OCI-LY1 (cell line): Measurements from ENCODE around the gene FOXD4L1.
"Not testable (repeated sequence)": the region's sequence is repeated elsewhere in the genome, so short reads cannot be mapped to it uniquely, and the experiment has no call there.

Experiments
- H2AFZ ChIP-seq: fragments of 200-600 bp; sonication (generic), shearing (Covaris generic); 2 replicates; pipeline ENCODE4 v1.6.0; 2014; ENCODE audit warnings: antibody characterized with exemption, mild to moderate bottlenecking, low read length
- H3F3A ChIP-seq: fragments of 200-600 bp; sonication (generic), shearing (Covaris generic); 2 replicates; pipeline ENCODE4 v1.6.0; 2014; ENCODE audit warnings: mild to moderate bottlenecking, antibody characterized with exemption, low read length, moderate library complexity; ENCODE audit not compliant: insufficient read depth
- H3K27ac ChIP-seq: fragments of 200-600 bp; sonication (generic); 2 replicates; pipeline ENCODE4 v1.5.1; 2014; ENCODE audit warnings: low read length, mixed run types, mild to moderate bottlenecking, low read depth; ENCODE audit not compliant: poor library complexity, severe bottlenecking
- H3K27me3 ChIP-seq: fragments of 200-600 bp; sonication (generic); 2 replicates; pipeline ENCODE4 v1.6.0; 2014; ENCODE audit warnings: antibody characterized with exemption, mild to moderate bottlenecking, low read length, moderate library complexity; ENCODE audit not compliant: insufficient read depth
- H3K36me3 ChIP-seq: fragments of 200-600 bp; sonication (generic); 2 replicates; pipeline ENCODE4 v1.6.1; 2014; ENCODE audit warnings: mild to moderate bottlenecking, antibody characterized with exemption, low read length, moderate library complexity, mixed read lengths; ENCODE audit not compliant: insufficient read depth
- H3K4me1 ChIP-seq: fragments of 200-600 bp; sonication (generic); 2 replicates; pipeline ENCODE4 v1.5.1; 2014; ENCODE audit warnings: mild to moderate bottlenecking, low read length, moderate library complexity; ENCODE audit not compliant: insufficient read depth, severe bottlenecking
- H3K4me2 ChIP-seq: fragments of 200-600 bp; sonication (generic), shearing (Covaris generic); 2 replicates; pipeline ENCODE4 v1.6.1; 2014; ENCODE audit warnings: low read length
- H3K4me3 ChIP-seq: fragments of 200-600 bp; sonication (generic); 2 replicates; pipeline ENCODE4 v1.5.1; 2014; ENCODE audit warnings: low read length, low read depth, mild to moderate bottlenecking, mixed read lengths; ENCODE audit not compliant: poor library complexity, severe bottlenecking
- H3K79me2 ChIP-seq: fragments of 200-600 bp; shearing (Covaris generic); 2 replicates; pipeline ENCODE4 v1.6.1; 2016; ENCODE audit warnings: mixed run types, low read length, mixed read lengths; ENCODE audit not compliant: insufficient read depth
- H3K9ac ChIP-seq: fragments of 200-600 bp; sonication (generic), shearing (Covaris generic); 2 replicates; pipeline ENCODE4 v1.6.1; 2014; ENCODE audit warnings: mild to moderate bottlenecking, low read length, mixed read lengths
- H3K9me2 ChIP-seq: fragments of 200-600 bp; sonication (generic), shearing (Covaris generic); 2 replicates; pipeline ENCODE4 v1.6.1; 2014; ENCODE audit warnings: low read depth, mild to moderate bottlenecking, low read length, mixed read lengths
- H3K9me3 ChIP-seq: fragments of 200-600 bp; shearing (Covaris generic); 2 replicates; pipeline ENCODE4 v1.6.1; 2014; ENCODE audit warnings: low read length, mixed read lengths
- H4K20me1 ChIP-seq: fragments of 200-600 bp; sonication (generic), shearing (Covaris generic); 2 replicates; pipeline ENCODE4 v1.6.0; 2016; ENCODE audit warnings: mild to moderate bottlenecking, low read length; ENCODE audit not compliant: insufficient read depth

FOXD4L1 gene

DNA sequence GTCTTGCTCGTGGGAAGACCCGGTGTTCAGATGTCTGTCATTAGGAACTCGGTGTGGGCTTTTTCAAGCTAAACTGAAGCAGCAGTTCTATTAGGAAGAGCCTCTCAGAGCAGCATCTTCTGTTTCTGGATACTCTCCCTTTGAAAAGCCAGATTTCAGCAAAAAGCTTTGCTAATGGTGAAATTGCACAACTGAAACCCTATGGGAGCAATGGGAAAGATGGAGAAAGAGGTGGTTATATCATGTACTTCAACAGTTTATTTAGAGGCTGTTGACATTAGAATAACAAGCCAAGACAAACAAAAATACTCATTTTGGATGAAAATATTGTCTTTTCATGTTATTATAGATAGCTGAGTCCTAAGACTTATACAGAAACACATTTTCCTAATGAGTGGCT is 30.4 kb downstream of the FOXD4L1 start:
- not testable (repeated sequence) for H3F3A ChIP-seq, H3K79me2 ChIP-seq, H3K4me1 ChIP-seq, H3K36me3 ChIP-seq, H3K9ac ChIP-seq, H3K27me3 ChIP-seq, H4K20me1 ChIP-seq, H3K27ac ChIP-seq, H3K4me3 ChIP-seq, H2AFZ ChIP-seq, H3K9me3 ChIP-seq, H3K9me2 ChIP-seq, H3K4me2 ChIP-seq

DNA sequence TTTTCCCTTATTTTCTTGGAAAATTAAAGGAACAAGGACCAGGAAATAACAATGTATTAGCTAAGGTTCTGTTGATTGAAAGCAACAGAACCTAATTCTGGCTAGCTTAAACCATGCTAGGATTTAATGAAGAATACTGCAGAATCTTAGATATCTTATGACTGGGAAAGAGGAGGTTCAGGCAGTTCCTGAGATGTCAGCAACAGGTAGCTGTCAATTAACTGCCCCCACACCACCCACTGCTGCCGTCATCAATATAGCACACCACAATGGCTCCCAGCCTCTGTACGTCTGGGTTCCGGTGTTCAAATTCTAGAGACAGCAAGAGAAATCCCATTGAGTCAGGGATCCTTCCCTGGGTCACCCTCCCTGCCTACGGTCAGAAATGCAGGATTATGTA is 34.5 kb downstream of the FOXD4L1 start:
- not testable (repeated sequence) for H2AFZ ChIP-seq, H3K4me2 ChIP-seq, H3K4me1 ChIP-seq, H3K79me2 ChIP-seq, H4K20me1 ChIP-seq, H3K4me3 ChIP-seq, H3F3A ChIP-seq, H3K9me3 ChIP-seq, H3K27me3 ChIP-seq, H3K36me3 ChIP-seq, H3K27ac ChIP-seq, H3K9me2 ChIP-seq, H3K9ac ChIP-seq

DNA sequence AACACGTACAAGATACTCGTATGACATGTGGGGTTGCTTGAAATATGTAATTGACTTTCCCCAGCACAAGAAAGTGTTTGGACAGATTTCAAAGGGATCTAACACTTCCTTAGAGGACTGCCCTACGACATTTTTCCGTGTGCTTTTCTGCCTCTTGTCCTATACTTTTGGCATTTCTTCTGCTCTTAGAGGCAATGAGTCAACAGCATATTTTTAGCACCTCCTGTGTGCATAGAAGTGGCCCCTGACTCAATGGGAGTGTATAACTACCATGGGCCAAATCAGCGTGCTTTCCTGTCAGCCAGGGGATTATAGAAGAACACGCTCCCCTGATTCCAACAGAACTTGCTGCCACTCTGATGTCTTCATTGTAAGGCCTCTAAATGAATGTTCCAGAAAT is 38.1 kb downstream of the FOXD4L1 start:
- H3K27ac ChIP-seq, H3K9me3 ChIP-seq, H3K9me2 ChIP-seq, H3K27me3 ChIP-seq, H3K4me2 ChIP-seq, H3K4me3 ChIP-seq, H3K4me1 ChIP-seq, H4K20me1 ChIP-seq, H2AFZ ChIP-seq, H3K36me3 ChIP-seq, H3K9ac ChIP-seq, H3K79me2 ChIP-seq, H3F3A ChIP-seq: not testable (repeated sequence)

DNA sequence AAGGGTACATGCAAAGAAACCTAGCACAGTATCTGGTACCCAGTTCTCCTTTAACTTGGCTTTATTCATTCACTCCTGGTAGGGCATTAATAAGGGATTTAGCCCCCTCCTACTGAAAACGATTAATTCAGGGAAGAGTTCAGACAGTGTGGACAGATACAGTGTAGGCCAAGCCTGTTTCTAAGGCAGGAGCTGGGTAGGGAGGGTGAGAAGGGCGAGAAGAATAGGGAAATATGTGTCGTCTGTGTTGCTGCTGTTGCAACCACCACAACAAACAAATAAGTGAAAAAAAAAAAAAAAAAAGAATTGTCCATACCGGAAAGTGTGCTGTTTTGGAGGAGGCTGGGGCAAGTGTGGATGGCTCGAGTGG is 42.4 kb downstream of the FOXD4L1 start:
- H3K27ac ChIP-seq, H3K9me2 ChIP-seq, H3K27me3 ChIP-seq, H2AFZ ChIP-seq, H4K20me1 ChIP-seq, H3K4me1 ChIP-seq, H3K36me3 ChIP-seq, H3F3A ChIP-seq, H3K9ac ChIP-seq, H3K4me2 ChIP-seq, H3K4me3 ChIP-seq, H3K79me2 ChIP-seq, H3K9me3 ChIP-seq: not testable (repeated sequence)

DNA sequence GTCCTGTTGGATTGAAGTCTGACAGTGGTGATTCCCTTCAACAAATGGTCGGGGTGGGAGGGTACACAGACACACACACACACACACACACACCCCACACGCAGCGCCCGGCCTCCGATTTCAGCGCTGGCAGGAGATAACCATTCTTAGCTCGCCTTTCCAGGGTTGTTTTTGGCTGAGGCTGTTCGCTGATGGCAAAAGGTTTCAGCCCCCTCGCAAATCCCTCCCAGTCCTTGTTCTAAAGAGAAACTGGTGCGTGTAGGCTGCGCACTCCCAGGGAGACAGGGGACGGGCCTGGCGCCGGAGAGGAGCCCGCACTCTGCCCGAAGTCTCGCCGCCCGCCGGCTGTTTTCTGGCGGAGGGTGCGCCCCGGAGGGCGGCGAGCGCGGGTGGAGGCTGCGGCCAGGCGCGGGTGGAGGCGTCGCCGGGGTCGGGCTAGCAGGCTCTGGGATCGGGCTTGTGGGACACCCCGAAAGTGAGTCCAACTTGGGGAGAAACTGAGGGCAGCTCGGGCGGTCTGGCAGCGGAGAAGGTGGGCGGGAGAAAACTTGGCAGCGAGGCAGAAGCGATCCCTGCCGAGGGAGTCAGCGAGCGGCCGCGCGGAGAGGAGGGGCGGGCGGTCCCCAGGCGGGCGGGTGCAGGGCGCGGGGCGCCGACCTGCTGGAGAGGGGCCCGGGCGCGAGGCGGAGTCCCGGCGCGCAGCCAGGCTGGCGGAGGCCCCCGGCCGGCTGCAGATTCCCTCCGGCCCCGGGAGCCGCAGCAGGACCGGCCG is 42.9 kb downstream of the FOXD4L1 start:
- not testable (repeated sequence) for H3F3A ChIP-seq, H3K9me2 ChIP-seq, H3K9ac ChIP-seq, H3K36me3 ChIP-seq, H3K9me3 ChIP-seq, H3K4me1 ChIP-seq, H2AFZ ChIP-seq, H3K4me3 ChIP-seq, H3K79me2 ChIP-seq, H3K4me2 ChIP-seq, H4K20me1 ChIP-seq, H3K27me3 ChIP-seq, H3K27ac ChIP-seq

DNA sequence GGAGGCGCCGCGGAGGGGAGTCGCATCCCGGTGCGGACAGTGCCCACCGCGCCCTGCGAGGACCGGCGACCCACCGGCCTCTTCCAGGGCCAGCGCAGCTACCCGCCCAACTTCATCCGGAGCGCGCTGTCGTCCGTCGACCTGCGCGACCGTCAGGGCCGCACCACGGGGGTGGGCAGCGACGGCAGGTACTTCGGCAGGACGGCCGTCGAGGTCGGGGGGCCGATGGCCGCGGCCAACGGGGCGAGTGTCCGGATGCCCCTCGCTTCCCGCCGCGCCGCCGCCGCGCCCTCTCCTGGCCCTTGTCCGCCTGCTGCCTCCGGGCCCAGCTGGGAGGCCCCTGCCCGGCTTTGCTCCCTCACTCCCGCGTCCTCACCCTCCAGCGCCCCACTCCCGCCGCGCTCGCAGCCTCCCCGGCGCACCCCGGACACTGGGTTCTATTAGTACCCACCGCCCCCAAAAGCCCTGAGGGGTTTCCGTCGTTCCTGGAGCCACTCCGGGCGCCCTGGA is 43.6 kb downstream of the FOXD4L1 start:
- not testable (repeated sequence) for H3K9me3 ChIP-seq, H3K9me2 ChIP-seq, H3K79me2 ChIP-seq, H3K9ac ChIP-seq, H3K36me3 ChIP-seq, H3K4me1 ChIP-seq, H3F3A ChIP-seq, H3K27me3 ChIP-seq, H3K4me2 ChIP-seq, H4K20me1 ChIP-seq, H3K27ac ChIP-seq, H2AFZ ChIP-seq, H3K4me3 ChIP-seq

DNA sequence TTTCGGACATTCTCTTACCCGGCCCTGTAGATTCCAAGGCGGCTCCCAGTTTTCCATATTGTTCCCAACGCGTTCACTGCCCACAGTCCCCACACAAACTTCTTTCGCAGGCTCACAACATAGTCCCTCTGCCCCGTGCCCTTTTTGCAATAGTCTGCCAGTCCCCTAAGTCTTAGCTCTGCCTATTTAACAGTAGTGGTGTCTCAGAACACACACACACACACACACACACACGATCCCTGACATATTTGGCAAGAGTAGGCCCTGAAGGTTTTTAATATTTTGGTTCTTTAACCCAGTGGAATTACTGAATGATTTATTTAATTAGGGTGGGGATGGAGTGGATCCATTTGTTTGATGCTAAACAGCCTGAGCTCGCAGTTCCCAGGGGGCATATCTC is 44.1 kb downstream of the FOXD4L1 start:
- not testable (repeated sequence) for H3K9ac ChIP-seq, H3K4me3 ChIP-seq, H3K9me3 ChIP-seq, H3K79me2 ChIP-seq, H2AFZ ChIP-seq, H3F3A ChIP-seq, H3K27me3 ChIP-seq, H4K20me1 ChIP-seq, H3K27ac ChIP-seq, H3K36me3 ChIP-seq, H3K4me1 ChIP-seq, H3K4me2 ChIP-seq, H3K9me2 ChIP-seq
